NCI-H146 treated with DMSO at 0.1 percent for 48 hours (cell line): ENCODE results near the gene SNX25.
"Not testable (repeated sequence)": the region's sequence is repeated elsewhere in the genome, so short reads cannot be mapped to it uniquely, and the experiment has no call there.

Experiments used
- DNase-seq: peaks from one replicate; lab custom pipeline; 2025; ENCODE audit not compliant: unreplicated experiment; lab: John Stamatoyannopoulos, UW

SNX25 gene

GRCh38 chr4:185298728-185299430, 89.5 kb downstream of the SNX25 start:
- no peak for DNase-seq

GRCh38 chr4:185304541-185304940, 95.1 kb downstream of the SNX25 start:
- DNase-seq = no peak

DNA sequence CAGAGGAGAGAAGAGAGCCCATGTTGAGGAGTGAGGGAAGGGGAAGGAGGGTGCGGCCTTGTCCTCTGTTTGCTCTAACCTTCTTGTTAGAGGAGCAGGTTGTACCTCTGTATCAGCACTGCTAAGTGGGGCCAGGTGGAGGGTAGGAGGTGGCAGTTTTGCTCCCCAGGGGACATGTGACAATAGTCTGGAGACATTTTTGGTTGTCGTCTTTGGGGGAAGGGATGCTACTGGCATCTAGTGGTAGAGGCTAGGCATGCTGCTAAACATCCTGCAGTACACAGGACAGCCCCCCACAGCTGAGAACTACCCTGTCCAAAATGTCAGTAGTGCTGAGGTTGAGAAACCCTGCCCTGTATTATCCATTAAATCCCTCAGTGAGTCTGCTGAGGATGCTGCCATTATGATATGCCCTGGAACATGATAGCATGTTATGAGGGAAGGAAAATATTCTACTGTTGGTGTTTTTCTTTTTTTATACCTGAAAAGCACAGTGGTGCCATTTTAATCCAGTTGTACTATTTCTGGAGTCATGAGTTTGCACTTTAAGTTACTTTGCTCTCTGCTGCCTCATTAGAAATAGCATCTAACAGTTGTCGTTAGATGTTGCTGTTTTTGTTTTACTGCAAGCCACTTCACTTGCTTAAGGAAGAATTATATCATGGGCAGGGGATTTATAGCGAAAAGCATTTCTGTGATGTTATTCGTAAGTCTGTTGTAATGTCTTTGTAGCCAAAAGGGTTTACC, 95.7 kb downstream of the SNX25 start:
- no peak for DNase-seq

- no peak for DNase-seq
Observed at GRCh38 chr4:185305979-185306442, 96.6 kb downstream of the SNX25 start.

DNA sequence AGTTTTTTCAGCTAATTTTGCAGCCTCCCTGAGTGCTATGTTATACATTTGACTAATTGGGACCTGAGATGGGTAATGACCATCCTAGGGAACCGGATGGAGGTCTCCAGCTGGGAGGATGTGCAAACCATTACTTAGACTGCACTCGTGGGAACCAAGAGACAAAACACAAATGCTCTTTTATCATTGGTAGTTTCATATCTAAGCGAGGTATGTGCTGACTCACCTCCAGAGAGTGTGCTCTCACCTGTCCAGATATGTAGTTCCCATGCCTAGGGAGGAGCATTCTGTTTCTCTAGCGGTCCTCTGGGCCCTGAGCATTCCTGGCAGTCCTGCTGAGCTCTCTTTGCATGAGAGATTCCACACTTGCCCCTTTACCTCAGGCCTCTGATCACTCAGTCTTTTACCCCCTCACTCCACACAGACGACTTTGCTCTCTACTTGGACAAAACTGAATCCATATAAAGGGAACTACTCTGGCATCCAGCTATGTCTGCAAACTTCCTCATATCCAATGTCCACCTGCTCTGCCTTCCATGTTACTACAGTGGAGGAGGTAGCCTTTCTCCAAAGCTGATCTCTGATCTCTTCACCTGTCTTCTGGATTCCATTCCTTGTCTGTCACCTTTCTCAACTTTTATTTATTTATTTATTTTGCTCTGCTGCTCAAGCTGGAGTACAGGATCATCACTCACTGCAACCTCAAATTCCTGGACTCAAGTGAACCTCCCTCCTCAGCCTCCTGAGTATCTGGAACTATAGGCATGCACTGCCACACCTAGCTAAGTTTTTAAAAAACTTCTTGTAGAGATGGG, 97.9 kb downstream of the SNX25 start:
- no peak for DNase-seq

GRCh38 chr4:185309770-185310169, 100.4 kb downstream of the SNX25 start:
- DNase-seq = no peak

DNA sequence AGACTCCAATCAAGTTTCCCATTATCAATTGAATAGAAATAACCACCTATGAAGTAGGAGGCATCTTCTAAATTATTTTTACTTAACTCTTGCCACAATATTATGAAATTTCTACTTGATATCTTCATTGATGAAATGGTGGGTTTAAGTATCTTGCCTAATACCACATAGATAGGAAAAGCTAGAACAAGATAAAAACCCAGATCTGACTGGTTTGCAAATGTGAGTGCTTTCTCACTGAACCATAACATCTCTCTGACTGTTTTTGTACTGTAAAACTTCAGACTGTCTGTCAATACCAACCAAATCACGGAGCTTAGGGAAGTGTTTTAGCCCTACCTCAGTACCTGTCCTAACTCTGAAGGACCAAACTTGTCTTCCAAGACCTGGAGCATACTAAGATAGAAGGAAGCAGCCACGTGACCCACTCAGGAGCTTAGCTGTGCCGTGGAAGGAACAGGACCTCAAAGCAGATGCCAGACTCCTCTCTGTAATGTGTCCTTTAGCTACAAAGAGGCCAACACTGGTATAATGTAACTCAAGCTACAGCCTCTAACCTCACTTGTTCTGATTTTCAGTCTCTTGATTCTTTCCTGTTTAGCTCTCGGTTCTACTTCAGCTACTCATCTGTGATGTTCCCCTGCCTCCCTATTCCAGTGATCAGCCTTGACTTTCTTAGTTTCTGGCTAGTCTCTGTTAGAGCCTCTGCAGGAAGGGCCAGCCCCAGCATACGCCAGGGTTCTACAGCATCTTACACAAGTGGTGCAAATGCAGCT, 101.9 kb downstream of the SNX25 start:
- no peak for DNase-seq

DNA sequence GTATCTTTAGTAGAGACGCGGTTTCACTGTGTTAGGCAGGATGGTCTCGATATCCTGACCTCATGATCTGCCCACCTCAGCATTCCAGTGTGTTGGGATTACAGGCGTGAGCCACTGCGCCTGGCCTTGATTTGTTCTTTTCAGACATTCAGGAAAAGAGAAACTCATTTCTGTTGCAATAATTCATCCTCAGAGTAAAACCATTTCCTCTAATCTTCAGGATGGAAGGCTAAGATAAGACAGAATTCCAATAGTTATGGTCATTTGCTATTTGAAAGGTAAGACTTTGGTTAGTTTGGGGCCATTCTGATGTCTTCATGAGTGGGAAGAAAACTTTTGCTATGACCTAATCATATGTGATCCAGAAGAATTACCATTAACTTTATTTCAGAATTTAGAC, 103.3 kb downstream of the SNX25 start:
- no peak for DNase-seq

- not testable (repeated sequence) for DNase-seq
Observed at GRCh38 chr4:185317462-185317861, 108.1 kb downstream of the SNX25 start.

- no peak for DNase-seq
Observed at GRCh38 chr4:185317880-185318279, 108.5 kb downstream of the SNX25 start.

DNA sequence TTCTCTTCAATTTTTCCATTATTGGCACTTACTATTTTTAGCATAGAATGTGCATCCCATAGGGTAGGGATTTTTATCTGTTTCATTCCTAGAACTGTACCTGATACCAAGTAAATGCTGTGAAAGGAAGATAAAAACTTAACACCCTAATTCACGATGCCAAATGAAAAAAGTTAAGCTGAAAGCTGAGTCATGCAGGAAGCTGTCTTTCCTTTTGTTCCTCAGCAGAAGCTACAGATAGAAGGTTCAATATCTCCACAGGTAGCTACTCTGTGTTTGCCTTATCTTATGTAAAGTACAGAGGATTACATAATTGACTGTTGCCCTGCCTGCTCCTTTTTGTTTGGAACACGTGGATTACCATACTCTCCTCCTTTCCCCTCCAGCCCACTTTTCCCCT, 109.3 kb downstream of the SNX25 start:
- peak; percentile 85 for DNase-seq

DNA sequence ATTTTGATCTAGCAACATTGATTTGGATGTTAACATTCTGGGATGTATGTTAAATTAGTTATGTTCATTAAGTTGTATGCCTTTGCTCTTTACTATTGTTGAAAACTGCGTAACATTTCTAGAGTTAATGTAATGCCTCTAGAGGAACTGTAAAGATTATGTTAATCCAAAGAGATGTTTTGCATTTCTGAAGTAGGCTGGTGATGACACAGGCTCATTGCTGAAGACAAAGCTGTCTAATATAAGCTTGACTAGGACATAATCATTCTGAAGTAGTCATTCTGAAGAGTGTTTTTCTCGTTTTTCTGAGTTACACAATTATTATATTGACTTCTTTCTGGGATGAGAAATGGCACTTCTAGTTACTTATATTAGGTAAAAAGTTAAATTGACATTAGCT, 113.4 kb downstream of the SNX25 start:
- no peak for DNase-seq

GRCh38 chr4:185323606-185324005, 114.2 kb downstream of the SNX25 start:
- DNase-seq = no peak

DNA sequence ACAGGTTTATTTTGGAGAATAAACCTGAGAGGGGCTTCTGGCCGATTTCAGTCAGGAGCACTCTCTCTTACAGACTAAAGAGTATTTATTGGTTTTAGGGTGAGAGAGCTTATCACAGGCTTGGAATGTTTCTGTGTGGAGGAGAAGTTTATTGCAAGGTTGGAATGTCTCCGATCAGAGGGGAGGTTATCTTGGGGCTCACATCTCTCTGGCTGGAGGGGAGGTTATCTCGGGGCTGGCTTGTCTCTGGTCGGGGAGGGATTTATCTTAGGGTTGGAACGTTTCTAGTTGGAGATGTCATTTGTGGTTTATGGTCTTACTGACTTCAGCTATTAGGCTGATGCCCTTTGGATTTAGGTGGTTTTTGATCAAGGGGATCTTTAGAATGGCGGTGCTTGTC, 115.0 kb downstream of the SNX25 start:
- not testable (repeated sequence) for DNase-seq

- not testable (repeated sequence) for DNase-seq
Observed at GRCh38 chr4:185325721-185326120, 116.3 kb downstream of the SNX25 start.

DNA sequence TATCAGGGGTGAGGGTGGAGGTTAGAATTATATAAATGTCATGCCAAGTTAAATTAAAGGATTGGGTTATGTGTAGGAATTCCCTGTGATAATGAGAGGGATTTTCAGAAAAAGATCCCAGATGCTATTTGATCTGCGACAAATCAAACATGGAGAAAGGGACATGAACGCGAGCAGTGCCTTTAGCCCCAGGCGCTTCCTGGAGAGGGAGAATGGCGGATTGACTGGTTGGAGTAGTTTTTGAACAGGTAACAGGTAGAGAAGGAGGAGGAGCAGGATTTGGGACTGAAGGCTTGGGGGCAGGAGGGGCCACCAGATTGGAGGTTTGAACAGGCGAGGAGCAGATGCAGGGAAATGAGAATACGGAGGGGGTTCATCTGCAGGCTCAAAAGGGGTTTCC, 119.2 kb downstream of the SNX25 start:
- no peak for DNase-seq

DNA sequence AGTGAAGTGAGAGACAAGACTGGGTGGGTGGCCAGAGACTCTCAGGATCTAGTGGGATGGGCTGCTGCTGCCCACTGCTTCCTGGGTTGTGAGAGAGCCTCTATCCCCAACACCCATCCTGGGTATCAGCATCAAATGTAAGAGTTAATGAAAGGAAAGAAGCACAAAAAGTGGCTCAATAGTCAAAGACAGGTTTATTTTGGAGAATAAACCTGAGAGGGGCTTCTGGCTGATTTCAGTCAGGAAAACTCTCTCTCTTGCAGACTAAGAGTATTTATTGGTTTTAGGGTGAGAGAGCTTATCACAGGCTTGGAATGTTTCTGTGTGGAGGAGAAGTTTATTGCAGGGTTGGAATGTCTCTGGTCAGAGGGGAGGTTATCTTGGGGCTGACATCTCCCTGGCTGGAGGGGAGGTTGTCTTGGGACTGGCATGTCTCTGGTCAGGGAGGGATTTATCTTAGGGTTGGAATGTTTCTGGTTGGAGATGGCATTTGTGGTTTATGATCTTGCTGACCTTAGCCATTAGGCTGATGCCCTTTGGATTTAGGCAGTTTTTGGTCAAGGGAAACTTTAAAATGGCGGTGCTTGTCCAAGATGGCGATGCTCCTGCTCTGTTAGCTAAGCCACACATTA, 120.6 kb downstream of the SNX25 start:
- not testable (repeated sequence) for DNase-seq

- no peak for DNase-seq
Observed at GRCh38 chr4:185332575-185333464, 123.4 kb downstream of the SNX25 start.

DNA sequence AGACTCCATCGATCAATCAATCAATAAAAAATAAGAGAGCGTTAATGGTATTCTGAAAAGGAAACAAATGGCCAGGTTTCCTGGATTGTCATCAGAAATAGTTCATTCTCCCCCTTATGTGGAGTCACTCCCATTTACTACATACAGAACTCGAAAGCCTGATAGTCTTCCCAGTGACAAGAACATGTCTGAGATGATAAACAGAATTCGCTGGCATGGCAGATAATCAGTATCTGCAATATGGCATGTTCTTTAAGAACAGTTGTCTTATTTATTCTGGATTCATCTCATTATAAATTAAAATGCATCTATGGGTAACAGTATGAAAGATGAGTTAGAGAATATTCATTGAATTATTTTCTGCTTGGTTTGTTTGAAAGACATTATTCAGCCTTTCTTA, 124.9 kb downstream of the SNX25 start:
- DNase-seq = no peak
